Neuron (in vitro differentiated cells): ENCODE results near the gene ILKAP.

Experiments used
- H2AFZ ChIP-seq: one replicate; pipeline ENCODE4 v1.6.1; 2013; ENCODE audit warnings: low read depth, mild to moderate bottlenecking, inconsistent platforms, low read length, moderate library complexity
- H3K27me3 ChIP-seq: one replicate; pipeline ENCODE4 v1.6.1; 2013; ENCODE audit warnings: low read length; ENCODE audit not compliant: insufficient read depth
- H3K36me3 ChIP-seq: one replicate; pipeline ENCODE4 v1.6.1; 2013; ENCODE audit warnings: low read length; ENCODE audit not compliant: insufficient read depth
- H3K4me1 ChIP-seq: one replicate; pipeline ENCODE4 v1.6.1; 2013; ENCODE audit warnings: low read length; ENCODE audit not compliant: insufficient read depth
- H3K4me3 ChIP-seq: 2 replicates; pipeline ENCODE4 v1.5.1; 2013; ENCODE audit warnings: mild to moderate bottlenecking, low read length, moderate library complexity
- H3K9me3 ChIP-seq: one replicate; pipeline ENCODE4 v1.6.1; 2013; ENCODE audit warnings: low read length

ILKAP gene

DNA sequence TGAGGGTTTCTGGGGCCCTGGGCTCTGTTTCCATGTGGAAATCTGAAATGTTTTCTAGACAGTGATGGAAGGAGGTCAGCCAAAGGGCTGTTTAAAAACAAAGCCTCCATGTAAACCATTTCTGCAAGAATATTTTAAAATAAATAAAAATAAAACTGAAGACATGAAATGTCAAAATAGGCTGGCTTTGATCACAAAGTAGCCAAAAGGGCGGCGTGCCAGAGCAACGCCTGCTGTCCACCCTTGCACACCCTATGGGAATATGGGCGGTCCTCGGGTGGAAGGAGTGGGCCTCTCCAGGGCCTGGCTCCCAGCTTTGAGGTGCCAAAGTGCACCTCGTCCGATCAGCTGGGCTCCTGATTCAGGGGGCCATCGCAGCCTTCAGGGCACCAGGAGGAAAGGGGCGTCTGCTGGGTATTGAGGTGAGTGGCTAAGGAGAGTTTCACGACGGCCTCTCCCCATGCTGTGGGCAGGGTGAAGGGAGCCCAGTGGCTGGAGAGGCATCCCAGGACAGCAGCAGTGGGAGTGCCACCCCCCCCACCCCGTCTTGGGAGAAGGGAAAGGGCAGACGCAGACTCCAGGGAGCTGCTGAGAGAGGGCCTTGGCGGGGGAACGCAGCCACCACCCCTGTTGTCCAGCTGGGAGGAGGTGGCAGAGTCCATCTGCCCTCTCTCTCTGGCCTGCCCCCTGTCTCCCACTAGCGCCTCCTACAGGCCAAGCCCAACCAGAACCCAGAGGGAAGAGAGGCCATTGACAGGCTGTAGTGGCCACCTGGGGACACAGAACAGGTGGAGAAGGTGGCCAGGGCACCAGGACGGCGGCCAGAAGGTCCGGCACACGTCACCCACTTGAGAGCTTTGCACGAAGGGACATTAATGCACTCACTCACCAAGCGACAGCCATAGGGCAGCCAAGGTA lies 50.5 kb downstream of the ILKAP start:
- H3K4me1 ChIP-seq = peaks cover under 1% of the 10 kb centered on the region

DNA sequence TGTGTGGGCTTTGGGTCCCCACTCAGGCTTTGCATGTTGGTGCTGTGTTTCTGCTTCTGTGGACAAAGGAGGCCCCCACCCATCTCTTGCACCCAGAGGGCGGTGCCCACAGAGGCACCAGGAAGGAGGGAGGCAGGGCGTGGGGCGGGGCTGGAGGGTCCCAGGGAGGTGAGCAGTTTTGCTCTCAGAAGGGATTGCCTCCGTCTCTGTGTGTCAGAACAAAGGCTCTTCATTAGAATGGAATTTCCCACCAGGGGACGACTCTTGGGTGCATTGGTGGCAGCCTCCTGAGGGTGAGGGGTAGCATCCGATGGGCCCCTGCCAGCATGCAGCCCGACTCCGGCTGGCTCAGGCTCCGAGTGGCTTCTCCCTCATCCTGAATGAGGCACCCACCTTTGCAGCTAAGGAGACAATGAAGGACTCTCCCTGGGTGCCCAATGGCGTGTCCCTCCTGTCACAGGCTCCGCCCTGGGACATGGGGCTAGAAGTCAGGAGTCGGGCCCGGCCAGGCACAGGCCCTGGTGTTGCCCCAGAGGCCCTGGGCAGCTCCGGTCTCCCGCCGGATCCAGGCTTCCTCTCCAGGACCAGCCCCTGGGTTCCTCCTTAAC lies 51.8 kb downstream of the ILKAP start:
- Histone ChIP-seq H3K27me3 (no peaks in the 10 kb centered on the region), H2AFZ (no peak overlapping the region)

More for the DNA sequence above, 50.5 kb downstream of the ILKAP start:
- no peaks in the 10 kb centered on the region for H3K9me3 ChIP-seq
- H2AFZ ChIP-seq = no peak overlapping the region
- no peak overlapping the region for H3K4me3 ChIP-seq
- peaks cover 2% of the 10 kb centered on the region for H3K27me3 ChIP-seq
- no peaks in the 10 kb centered on the region for H3K36me3 ChIP-seq

DNA sequence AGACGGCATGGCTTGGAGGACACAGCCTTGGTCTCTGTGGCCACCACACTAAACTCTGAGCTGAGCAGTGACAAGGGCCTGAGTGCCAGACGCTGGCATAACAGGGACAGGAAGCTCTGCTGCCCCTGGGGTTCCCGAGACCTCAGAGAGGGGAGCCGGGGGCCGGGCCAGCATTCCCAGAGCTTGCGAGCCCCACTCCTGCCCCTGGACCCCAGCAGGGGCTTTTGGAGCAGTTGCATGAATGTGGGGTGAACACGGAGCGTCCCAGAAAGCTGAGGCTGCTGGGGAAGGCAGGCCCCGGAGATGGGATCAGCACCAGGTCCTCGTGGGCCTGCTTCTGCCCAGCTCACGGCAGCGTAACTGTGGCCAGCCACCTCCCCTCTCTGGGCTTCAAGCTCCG lies 52.3 kb downstream of the ILKAP start:
- no peak overlapping the region for H2AFZ ChIP-seq
- no peaks in the 10 kb centered on the region for H3K36me3 ChIP-seq
- no peaks in the 10 kb centered on the region for H3K9me3 ChIP-seq
- peaks cover 4% of the 10 kb centered on the region for H3K4me1 ChIP-seq
- H3K27me3 ChIP-seq = no peaks in the 10 kb centered on the region
- no peak overlapping the region for H3K4me3 ChIP-seq

More for the DNA sequence above, 51.8 kb downstream of the ILKAP start:
- no peaks in the 10 kb centered on the region for H3K36me3 ChIP-seq
- no peaks in the 10 kb centered on the region for H3K9me3 ChIP-seq
- no peak overlapping the region for H3K4me3 ChIP-seq
- peaks cover 4% of the 10 kb centered on the region for H3K4me1 ChIP-seq

DNA sequence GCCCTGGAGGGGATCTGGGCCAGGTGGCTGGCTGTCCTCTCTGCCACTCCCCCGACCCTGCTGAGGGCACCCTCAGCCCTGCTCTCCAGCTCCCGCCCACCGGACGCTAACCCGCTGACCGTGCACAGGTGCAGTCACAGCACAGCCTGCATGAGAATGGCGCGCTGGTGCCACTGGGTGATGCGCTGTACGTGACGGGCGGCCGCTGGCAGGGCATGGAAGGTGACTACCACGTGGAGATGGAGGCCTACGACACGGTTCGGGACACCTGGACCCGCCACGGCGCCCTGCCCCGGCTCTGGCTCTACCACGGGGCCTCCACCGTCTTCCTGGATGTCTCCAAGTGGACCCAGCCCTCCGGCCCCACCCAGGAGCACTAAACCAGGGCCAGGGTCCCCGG lies 52.8 kb downstream of the ILKAP start:
- Histone ChIP-seq H3K27me3 (no peaks in the 10 kb centered on the region), H3K9me3 (no peaks in the 10 kb centered on the region), H3K4me1 (peaks cover 4% of the 10 kb centered on the region), H2AFZ (no peak overlapping the region), H3K36me3 (no peaks in the 10 kb centered on the region), H3K4me3 (no peak overlapping the region)

GRCh38 chr2:238149841-238150572 lies 53.5 kb downstream of the ILKAP start:
- no peaks in the 10 kb centered on the region for H3K36me3 ChIP-seq
- no peak overlapping the region for H2AFZ ChIP-seq
- no peaks in the 10 kb centered on the region for H3K27me3 ChIP-seq
- no peaks in the 10 kb centered on the region for H3K9me3 ChIP-seq
- peaks cover 4% of the 10 kb centered on the region for H3K4me1 ChIP-seq
- no peak overlapping the region for H3K4me3 ChIP-seq

GRCh38 chr2:238148981-238149380 lies 54.5 kb downstream of the ILKAP start:
- peaks cover 4% of the 10 kb centered on the region for H3K4me1 ChIP-seq
- no peaks in the 10 kb centered on the region for H3K9me3 ChIP-seq
- H2AFZ ChIP-seq = no peak overlapping the region
- no peaks in the 10 kb centered on the region for H3K27me3 ChIP-seq
- no peak overlapping the region for H3K4me3 ChIP-seq
- no peaks in the 10 kb centered on the region for H3K36me3 ChIP-seq

DNA sequence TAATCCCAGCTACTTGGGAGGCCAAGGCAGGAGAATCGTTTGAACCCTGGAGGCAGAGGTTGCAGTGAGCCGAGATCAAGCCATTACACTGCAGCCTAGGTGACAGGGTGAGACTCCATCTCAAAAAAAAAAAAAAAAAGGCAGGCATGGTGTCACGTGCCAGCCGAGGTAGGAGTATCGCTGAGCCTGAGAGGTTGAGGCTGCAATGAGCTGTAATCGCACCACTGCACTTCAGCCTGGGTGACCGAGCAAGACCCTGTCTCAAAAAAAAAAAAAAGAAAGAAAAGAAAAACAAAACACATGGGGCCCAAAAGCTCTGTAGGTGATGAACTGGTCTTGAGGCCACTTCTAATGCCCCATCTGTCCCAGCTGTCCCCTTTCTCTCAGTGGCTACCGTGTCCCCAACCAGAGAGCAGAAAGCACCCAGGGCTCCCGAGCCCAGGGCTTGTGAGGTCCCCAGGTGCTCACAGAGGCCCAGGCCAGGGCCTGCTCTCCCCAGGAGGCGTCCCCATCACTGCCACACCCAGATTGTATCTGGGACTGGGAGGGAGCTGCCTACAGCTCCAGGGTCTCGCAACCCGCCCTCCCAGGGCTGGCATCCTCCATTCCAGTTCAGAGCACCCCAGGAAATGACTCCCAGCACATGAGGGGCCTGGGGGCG lies 56.5 kb downstream of the ILKAP start:
- H2AFZ ChIP-seq = no peak overlapping the region
- no peaks in the 10 kb centered on the region for H3K27me3 ChIP-seq
- H3K4me3 ChIP-seq = no peak overlapping the region
- no peaks in the 10 kb centered on the region for H3K9me3 ChIP-seq
- no peaks in the 10 kb centered on the region for H3K36me3 ChIP-seq
- H3K4me1 ChIP-seq = peaks cover 4% of the 10 kb centered on the region

- H3K4me3 ChIP-seq = no peak overlapping the region
- peaks cover 4% of the 10 kb centered on the region for H3K27me3 ChIP-seq
- peaks cover 4% of the 10 kb centered on the region for H3K4me1 ChIP-seq
- H3K9me3 ChIP-seq = no peaks in the 10 kb centered on the region
- no peaks in the 10 kb centered on the region for H3K36me3 ChIP-seq
- H2AFZ ChIP-seq = no peak overlapping the region
Measured at GRCh38 chr2:238145851-238146250, 57.6 kb downstream of the ILKAP start.

- no peaks in the 10 kb centered on the region for H3K9me3 ChIP-seq
- no peak overlapping the region for H2AFZ ChIP-seq
- peaks cover 4% of the 10 kb centered on the region for H3K4me1 ChIP-seq
- peaks cover 4% of the 10 kb centered on the region for H3K27me3 ChIP-seq
- no peak overlapping the region for H3K4me3 ChIP-seq
- H3K36me3 ChIP-seq = no peaks in the 10 kb centered on the region
Measured at GRCh38 chr2:238145046-238145445, 58.4 kb downstream of the ILKAP start.

DNA sequence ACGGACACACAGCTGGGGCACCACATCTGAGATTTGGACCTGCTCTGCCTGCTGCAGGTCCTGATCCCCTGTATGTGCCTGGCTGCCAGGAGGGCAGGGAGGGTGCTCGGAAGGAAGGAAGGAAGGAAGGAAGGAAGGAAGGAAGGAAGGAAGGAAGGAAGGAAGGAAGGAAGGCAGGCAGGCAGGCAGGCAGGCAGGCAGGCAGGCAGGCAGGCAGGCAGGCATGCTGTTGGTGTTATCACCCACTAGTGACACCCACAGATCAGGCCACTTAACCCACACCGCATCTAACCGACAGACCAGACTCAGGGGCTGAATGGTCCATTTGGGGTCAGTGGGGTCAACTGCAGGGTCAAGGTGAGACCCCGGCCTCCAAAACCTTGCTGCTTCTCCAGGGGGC lies 59.2 kb downstream of the ILKAP start:
- H3K4me3 ChIP-seq = no peak overlapping the region
- H3K4me1 ChIP-seq = peaks cover 4% of the 10 kb centered on the region
- H2AFZ ChIP-seq = no peak overlapping the region
- H3K27me3 ChIP-seq = peaks cover 4% of the 10 kb centered on the region
- no peaks in the 10 kb centered on the region for H3K9me3 ChIP-seq
- H3K36me3 ChIP-seq = no peaks in the 10 kb centered on the region

GRCh38 chr2:238143239-238143951 lies 60.1 kb downstream of the ILKAP start:
- Histone ChIP-seq H3K27me3 (peaks cover 4% of the 10 kb centered on the region), H3K4me1 (peaks cover 13% of the 10 kb centered on the region), H3K36me3 (no peaks in the 10 kb centered on the region), H3K9me3 (no peaks in the 10 kb centered on the region), H2AFZ (no peak overlapping the region), H3K4me3 (no peak overlapping the region)

GRCh38 chr2:238142382-238143205 lies 60.9 kb downstream of the ILKAP start:
- peaks cover 6% of the 10 kb centered on the region for H3K27me3 ChIP-seq
- H2AFZ ChIP-seq = no peak overlapping the region
- no peaks in the 10 kb centered on the region for H3K36me3 ChIP-seq
- H3K4me3 ChIP-seq = no peak overlapping the region
- no peaks in the 10 kb centered on the region for H3K9me3 ChIP-seq
- peaks cover 9% of the 10 kb centered on the region for H3K4me1 ChIP-seq
